ENCODE data around the gene HPS5. TPM values are rescaled to one million over a fixed set of nuclear protein-coding genes. Genes with fewer than 3 reads are reported as not detected.
"Not testable (repeated sequence)": the region's sequence is repeated elsewhere in the genome, so short reads cannot be mapped to it uniquely, and the experiment has no call there.

The HPS5 gene
- total RNA-seq, 6 experiments from 2014 or later = 31.4 to 41.5 (median 34.4) TPM

GRCh38 chr11:18277565-18278271, 44.2 kb downstream of the HPS5 start:
- H3K27ac Mint-ChIP-seq = no peak overlapping the region
- H3K36me3 Mint-ChIP-seq (ENCODE audit: low read depth) = peaks cover 40% of the 10 kb centered on the region

GRCh38 chr11:18271206-18271605, 50.7 kb downstream of the HPS5 start:
- Mint-ChIP-seq H3K9me3 (peaks cover 5% of the 10 kb centered on the region; the same call in 1 of the 2 replicates), H3K36me3 (ENCODE audit: low read depth) (peaks cover 6% of the 10 kb centered on the region), H3K27ac (no peak overlapping the region)

More at GRCh38 chr11:18277565-18278271, 44.2 kb downstream of the HPS5 start:
- DNase-seq = no peak
- H3K4me3 Mint-ChIP-seq = no peak overlapping the region
- peaks cover 3% of the 10 kb centered on the region for H3K27me3 Mint-ChIP-seq (ENCODE audit: insufficient read depth)
- TF ChIP-seq, protein P1, sequence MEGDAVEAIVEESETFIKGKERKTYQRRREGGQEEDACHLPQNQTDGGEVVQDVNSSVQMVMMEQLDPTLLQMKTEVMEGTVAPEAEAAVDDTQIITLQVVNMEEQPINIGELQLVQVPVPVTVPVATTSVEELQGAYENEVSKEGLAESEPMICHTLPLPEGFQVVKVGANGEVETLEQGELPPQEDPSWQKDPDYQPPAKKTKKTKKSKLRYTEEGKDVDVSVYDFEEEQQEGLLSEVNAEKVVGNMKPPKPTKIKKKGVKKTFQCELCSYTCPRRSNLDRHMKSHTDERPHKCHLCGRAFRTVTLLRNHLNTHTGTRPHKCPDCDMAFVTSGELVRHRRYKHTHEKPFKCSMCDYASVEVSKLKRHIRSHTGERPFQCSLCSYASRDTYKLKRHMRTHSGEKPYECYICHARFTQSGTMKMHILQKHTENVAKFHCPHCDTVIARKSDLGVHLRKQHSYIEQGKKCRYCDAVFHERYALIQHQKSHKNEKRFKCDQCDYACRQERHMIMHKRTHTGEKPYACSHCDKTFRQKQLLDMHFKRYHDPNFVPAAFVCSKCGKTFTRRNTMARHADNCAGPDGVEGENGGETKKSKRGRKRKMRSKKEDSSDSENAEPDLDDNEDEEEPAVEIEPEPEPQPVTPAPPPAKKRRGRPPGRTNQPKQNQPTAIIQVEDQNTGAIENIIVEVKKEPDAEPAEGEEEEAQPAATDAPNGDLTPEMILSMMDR (IDR thresholded peaks at IDR 0.05) = no peak
- H3K9me3 Mint-ChIP-seq = peaks cover 5% of the 10 kb centered on the region; the same call in 1 of the 2 replicates
- no peaks in the 10 kb centered on the region for H3K4me1 Mint-ChIP-seq (ENCODE audit: low read depth)

GRCh38 chr11:18270102-18270501, 51.8 kb downstream of the HPS5 start:
- Mint-ChIP-seq H3K27ac (no peak overlapping the region), H3K9me3 (peaks cover 1% of the 10 kb centered on the region; the same call in 1 of the 2 replicates), H3K4me3 (no peak overlapping the region), H3K27me3 (ENCODE audit: insufficient read depth) (peaks cover 13% of the 10 kb centered on the region), H3K4me1 (ENCODE audit: low read depth) (0 out of 2 replicates have a peak, but pooled peaks cover 4% of the 10 kb centered on the region), H3K36me3 (ENCODE audit: low read depth) (peaks cover 1% of the 10 kb centered on the region)
- DNase-seq = no peak
- TF ChIP-seq, protein P1 (IDR thresholded peaks at IDR 0.05) = peak; percentile 30; the same call in 1 of the 2 replicates

More at GRCh38 chr11:18271206-18271605, 50.7 kb downstream of the HPS5 start:
- H3K4me1 Mint-ChIP-seq (ENCODE audit: low read depth) = 0 out of 2 replicates have a peak, but pooled peaks cover 4% of the 10 kb centered on the region
- no peak overlapping the region for H3K4me3 Mint-ChIP-seq
- TF ChIP-seq, protein P1 (IDR thresholded peaks at IDR 0.05) = no peak
- no peak for DNase-seq
- peaks cover 7% of the 10 kb centered on the region for H3K27me3 Mint-ChIP-seq (ENCODE audit: insufficient read depth)

DNA sequence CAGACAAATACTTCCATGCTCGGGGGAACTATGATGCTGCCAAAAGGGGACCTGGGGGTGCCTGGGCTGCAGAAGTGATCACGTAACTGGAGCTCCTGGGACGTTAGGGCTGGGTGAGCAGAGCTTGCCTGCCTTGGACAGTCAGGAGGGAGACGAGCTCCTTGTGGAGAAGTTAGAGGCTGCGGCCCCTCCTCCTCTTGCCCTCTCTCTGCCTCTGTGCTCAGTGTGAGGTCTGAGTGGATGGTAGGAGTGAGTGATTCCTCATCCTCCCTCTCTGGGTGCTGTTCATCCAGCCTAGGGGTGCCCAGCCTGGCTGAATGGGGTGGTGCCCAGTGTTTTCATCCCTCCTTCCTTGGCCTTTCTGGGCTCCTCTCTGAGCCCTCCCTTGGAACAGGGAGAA, 52.7 kb downstream of the HPS5 start:
- H3K4me3 Mint-ChIP-seq; H3K4me1 Mint-ChIP-seq (ENCODE audit: low read depth); H3K27ac Mint-ChIP-seq; H3K9me3 Mint-ChIP-seq; H3K36me3 Mint-ChIP-seq (ENCODE audit: low read depth); DNase-seq: not testable (repeated sequence)
- peaks cover 13% of the 10 kb centered on the region for H3K27me3 Mint-ChIP-seq (ENCODE audit: insufficient read depth)

DNA sequence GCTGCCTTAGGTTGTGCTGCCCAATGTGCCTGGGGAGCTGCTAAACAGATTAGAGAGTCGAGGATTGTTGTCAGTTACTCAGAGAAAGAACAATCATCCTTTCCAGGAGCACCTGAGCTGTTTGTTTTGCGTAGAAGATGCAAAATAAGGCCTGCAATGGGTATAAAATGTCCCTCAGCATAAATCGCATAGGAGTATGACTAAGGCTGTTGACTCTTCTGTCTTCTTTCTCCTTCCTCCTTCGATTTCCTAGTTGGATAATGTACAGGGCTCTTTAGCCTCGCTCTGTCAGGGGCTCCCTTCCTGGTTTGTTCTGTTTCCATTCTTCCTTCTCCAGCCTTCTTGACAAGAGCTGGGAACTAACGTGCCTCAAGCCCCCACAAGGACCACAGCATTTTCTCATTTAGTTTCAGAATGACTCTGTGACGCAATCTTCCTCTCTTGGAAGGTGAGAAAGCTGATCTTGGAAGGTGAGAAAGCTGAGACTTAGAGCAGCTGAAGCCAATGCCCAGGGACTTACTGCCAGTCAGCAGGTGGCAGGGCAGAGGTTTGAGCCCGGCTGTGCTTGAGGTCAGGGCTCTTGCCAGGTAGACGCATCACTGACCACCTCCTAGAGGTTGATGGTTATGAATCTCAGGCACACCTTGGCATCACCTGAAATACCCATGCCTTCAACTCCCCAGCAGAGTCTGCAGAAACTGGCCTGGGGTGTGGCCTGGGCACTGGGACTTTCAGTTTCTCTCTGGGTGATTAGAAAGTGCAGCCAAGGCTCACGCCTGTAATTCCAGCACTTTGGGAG, 54.4 kb downstream of the HPS5 start:
- not testable (repeated sequence) for DNase-seq; H3K9me3 Mint-ChIP-seq; H3K4me1 Mint-ChIP-seq (ENCODE audit: low read depth); H3K36me3 Mint-ChIP-seq (ENCODE audit: low read depth); H3K27ac Mint-ChIP-seq
- peak overlapping the region; percentile 22; the same call in 1 of the 2 replicates for H3K4me3 Mint-ChIP-seq
- H3K27me3 Mint-ChIP-seq (ENCODE audit: insufficient read depth) = peaks cover 12% of the 10 kb centered on the region

DNA sequence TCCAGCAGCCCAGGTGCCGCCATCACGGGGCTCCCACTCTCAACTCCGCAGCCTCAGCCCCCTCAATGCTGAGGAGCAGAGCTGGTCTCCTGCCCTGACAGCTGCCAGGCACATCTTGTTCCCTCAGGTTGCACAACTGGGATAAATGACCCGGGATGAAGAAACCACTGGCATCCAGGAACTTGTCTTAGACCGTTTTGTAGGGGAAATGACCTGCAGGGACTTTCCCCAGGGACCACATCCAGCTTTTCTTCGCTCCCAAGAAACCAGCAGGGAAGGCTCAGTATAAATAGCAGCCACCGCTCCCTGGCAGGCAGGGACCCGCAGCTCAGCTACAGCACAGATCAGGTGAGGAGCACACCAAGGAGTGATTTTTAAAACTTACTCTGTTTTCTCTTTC, 56.0 kb downstream of the HPS5 start, which contains the start of gene SAA1:
TSS of gene SAA1 (plus strand) at position 316 of the 400 bp plus-strand sequence. CDS start 624 bp downstream, outside the sequence.
- Mint-ChIP-seq H3K4me1 (ENCODE audit: low read depth) (0 out of 2 replicates have a peak, but pooled peaks cover 4% of the 10 kb centered on the region), H3K9me3 (no peaks in the 10 kb centered on the region), H3K36me3 (ENCODE audit: low read depth) (no peaks in the 10 kb centered on the region), H3K27me3 (ENCODE audit: insufficient read depth) (peaks cover 12% of the 10 kb centered on the region), H3K27ac (no peak within 1 kb of the TSS), H3K4me3 (no peak within 1 kb of the TSS)
- DNase-seq = no peak
- TF ChIP-seq, protein P1 (IDR thresholded peaks at IDR 0.05) = no peak

All from HFFc6 (cell line).